HepG2 (cell line): ENCODE data around the gene VWCE.
"Not testable (repeated sequence)": the region's sequence is repeated elsewhere in the genome, so short reads cannot be mapped to it uniquely, and the experiment has no call there.

Experiments
- BRCA1 ChIP-seq: sonication (generic); formaldehyde crosslinking; IDR thresholded peaks from 2 replicates; pipeline ENCODE4 v1.4.0; 2020; ENCODE audit warnings: missing genetic modification reagents
- CEBPB ChIP-seq: IDR thresholded peaks from 2 replicates; pipeline ENCODE4 v1.6.1; 2011; ENCODE audit warnings: low read depth, low read length, improper control_type of control experiment, borderline replicate concordance
- MAFK ChIP-seq, 2 experiments: IDR thresholded peaks in 1 of 2; conservative IDR thresholded peaks in 1 of 2; 2 replicates each; pipeline ENCODE4 v1.6.1; 2011; ENCODE audit warnings: improper control_type of control experiment in 2 of 2, low read length in 2 of 2
- NFRKB ChIP-seq: fragments of 450-650 bp; IDR thresholded peaks from 2 replicates; pipeline ENCODE4 v1.6.1; 2017
- TF ChIP-seq, protein P1 (sequence below): sonication (generic); formaldehyde crosslinking; IDR thresholded peaks from 2 replicates; pipeline ENCODE4 v1.5.0; 2020; ENCODE audit warnings: mild to moderate bottlenecking, missing genetic modification reagents, moderate library complexity

DNA sequence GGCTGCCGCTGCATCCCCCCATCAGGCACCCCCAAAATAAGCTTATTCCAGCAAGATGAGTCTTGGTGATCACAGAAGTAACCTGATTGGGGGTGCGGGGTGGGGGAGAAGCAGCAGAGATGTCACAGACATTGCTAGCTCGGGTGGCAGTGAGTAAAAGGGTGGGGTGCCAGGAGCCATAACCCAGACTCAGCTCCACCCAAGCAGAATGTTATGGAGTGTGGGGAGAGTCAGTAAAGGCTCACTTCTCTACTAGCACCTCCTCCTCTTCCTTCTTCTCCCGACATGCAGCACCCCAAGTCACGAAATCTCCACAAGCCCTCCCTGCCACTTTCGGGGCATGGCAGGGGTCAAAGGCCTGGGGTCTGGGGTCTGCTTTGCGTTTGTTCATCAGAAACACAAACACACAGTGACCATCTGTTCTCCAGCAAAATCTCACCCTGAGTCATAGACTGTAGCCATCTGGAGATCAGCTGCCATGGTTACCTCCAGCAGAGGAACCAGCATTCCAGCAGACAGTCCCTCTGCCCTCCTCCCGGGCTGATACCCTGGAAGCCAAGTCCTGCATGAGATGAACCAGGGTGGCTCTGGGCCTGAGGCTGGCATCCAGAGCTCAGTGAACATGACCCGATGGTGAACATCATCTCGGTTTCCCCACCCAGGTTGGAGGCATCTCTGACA lies 49.7 kb downstream of the VWCE start:
- not testable (repeated sequence) for TF ChIP-seq BRCA1 (CRISPR knock-in tag); NFRKB; MAFK (conservative IDR thresholded peaks at IDR 0.05 in 1 of 2, IDR thresholded peaks at IDR 0.05 in 1 of 2; ENCODE audit: low read length in 2 of 2); CEBPB
- TF ChIP-seq, protein P1, sequence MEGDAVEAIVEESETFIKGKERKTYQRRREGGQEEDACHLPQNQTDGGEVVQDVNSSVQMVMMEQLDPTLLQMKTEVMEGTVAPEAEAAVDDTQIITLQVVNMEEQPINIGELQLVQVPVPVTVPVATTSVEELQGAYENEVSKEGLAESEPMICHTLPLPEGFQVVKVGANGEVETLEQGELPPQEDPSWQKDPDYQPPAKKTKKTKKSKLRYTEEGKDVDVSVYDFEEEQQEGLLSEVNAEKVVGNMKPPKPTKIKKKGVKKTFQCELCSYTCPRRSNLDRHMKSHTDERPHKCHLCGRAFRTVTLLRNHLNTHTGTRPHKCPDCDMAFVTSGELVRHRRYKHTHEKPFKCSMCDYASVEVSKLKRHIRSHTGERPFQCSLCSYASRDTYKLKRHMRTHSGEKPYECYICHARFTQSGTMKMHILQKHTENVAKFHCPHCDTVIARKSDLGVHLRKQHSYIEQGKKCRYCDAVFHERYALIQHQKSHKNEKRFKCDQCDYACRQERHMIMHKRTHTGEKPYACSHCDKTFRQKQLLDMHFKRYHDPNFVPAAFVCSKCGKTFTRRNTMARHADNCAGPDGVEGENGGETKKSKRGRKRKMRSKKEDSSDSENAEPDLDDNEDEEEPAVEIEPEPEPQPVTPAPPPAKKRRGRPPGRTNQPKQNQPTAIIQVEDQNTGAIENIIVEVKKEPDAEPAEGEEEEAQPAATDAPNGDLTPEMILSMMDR (CRISPR knock-in tag): not testable (repeated sequence)
